GM12878 (cell line): ENCODE results near the gene EBPL. TPM values are rescaled to one million over a fixed set of nuclear protein-coding genes. Genes with fewer than 3 reads are reported as not detected.

ENCODE experiments used
- ASH2L ChIP-seq: fragments of 300-600, 200-600 bp; sonication (generic); IDR thresholded peaks from 2 replicates; pipeline ENCODE4 v1.6.1; 2017; ENCODE audit warnings: low read depth, mild to moderate bottlenecking, borderline replicate concordance
- BCL11A ChIP-seq: IDR thresholded peaks from 2 replicates; pipeline ENCODE4 v1.6.1; 2011; ENCODE audit warnings: low read depth, low read length
- CEBPZ ChIP-seq: fragments of 150-350 bp; IDR thresholded peaks from 2 replicates; pipeline ENCODE4 v1.6.1; 2016; ENCODE audit warnings: low read depth, low read length
- CREB1 ChIP-seq: IDR thresholded peaks from 2 replicates; pipeline ENCODE4 v1.6.1; 2012; ENCODE audit warnings: low read depth, mild to moderate bottlenecking, inconsistent platforms
- DPF2 ChIP-seq: fragments of 450-650 bp; IDR thresholded peaks from 2 replicates; pipeline ENCODE4 v1.6.1; 2017; ENCODE audit warnings: mild to moderate bottlenecking
- EED ChIP-seq: sonication (generic); IDR thresholded peaks from 2 replicates; pipeline ENCODE4 v1.6.1; 2016; ENCODE audit warnings: antibody characterized with exemption, low read depth
- EGR1 ChIP-seq, 2 experiments: IDR thresholded peaks; 1 replicate in 1 of 2; 2 replicates in 1 of 2; pipeline ENCODE4 v1.6.1; 2011 to 2012; ENCODE audit warnings: low read depth in 2 of 2, low read length in 2 of 2, borderline replicate concordance in 1 of 2, mild to moderate bottlenecking in 1 of 2, moderate library complexity in 1 of 2
- FOXM1 ChIP-seq: IDR thresholded peaks from 2 replicates; pipeline ENCODE4 v1.6.1; 2012; ENCODE audit warnings: low read depth, mild to moderate bottlenecking, inconsistent platforms, low read length, moderate library complexity
- GABPA ChIP-seq: IDR thresholded peaks from 2 replicates; pipeline ENCODE4 v1.6.1; 2014; ENCODE audit warnings: antibody characterized with exemption, low read depth, mild to moderate bottlenecking, inconsistent platforms
- IKZF1 ChIP-seq: fragments of 450-650 bp; conservative IDR thresholded peaks from 2 replicates; pipeline ENCODE4 v1.6.1; 2017; ENCODE audit warnings: antibody characterized with exemption, mild to moderate bottlenecking
- IRF4 ChIP-seq: IDR thresholded peaks from 2 replicates; pipeline ENCODE4 v1.6.1; 2011; ENCODE audit warnings: low read depth, low read length
- POLR2AphosphoS2 ChIP-seq: IDR thresholded peaks from 2 replicates; pipeline ENCODE4 v1.6.1; 2011; ENCODE audit warnings: low read depth, mild to moderate bottlenecking, low read length, improper control_type of control experiment, moderate library complexity
- POLR2AphosphoS5 ChIP-seq: IDR thresholded peaks from 2 replicates; pipeline ENCODE4 v1.6.1; 2011; ENCODE audit warnings: mild to moderate bottlenecking, low read length, inconsistent platforms
- POU2F2 ChIP-seq: IDR thresholded peaks from 3 replicates; pipeline ENCODE4 v1.6.1; 2011; ENCODE audit warnings: low read depth, mild to moderate bottlenecking, low read length, borderline replicate concordance
- RUNX3 ChIP-seq: IDR thresholded peaks from 2 replicates; pipeline ENCODE4 v1.6.1; 2012; ENCODE audit warnings: low read length, inconsistent platforms
- SRF ChIP-seq, 2 experiments: IDR thresholded peaks; 2 replicates each; pipeline ENCODE4 v1.6.1; 2011; ENCODE audit warnings: low read depth in 2 of 2, low read length in 2 of 2, mild to moderate bottlenecking in 1 of 2, moderate library complexity in 1 of 2
- TCF12 ChIP-seq: IDR thresholded peaks from 2 replicates; pipeline ENCODE4 v1.6.1; 2011; ENCODE audit warnings: low read depth, mild to moderate bottlenecking, low read length
- WRNIP1 ChIP-seq: IDR thresholded peaks from 2 replicates; pipeline ENCODE4 v1.6.1; 2011; ENCODE audit warnings: low read depth, low read length, improper control_type of control experiment, borderline replicate concordance
- YY1 ChIP-seq: IDR thresholded peaks from 2 replicates; pipeline ENCODE4 v1.6.1; 2011; ENCODE audit warnings: low read depth, mild to moderate bottlenecking, low read length
- ZNF217 ChIP-seq: fragments of 450-650 bp; IDR thresholded peaks from 2 replicates; pipeline ENCODE4 v1.6.1; 2017; ENCODE audit warnings: antibody characterized with exemption, mild to moderate bottlenecking
- polyA plus RNA-seq, 11 experiments: library from polyadenylated mRNA; depleted of rRNA in 4 of 11; unstranded in 6 of 11; stranded (reverse) in 5 of 11; fragments of >200 nt; fragmentation: Nextera tagmentation in 4 of 11; fragmentation: Illumina TruSeq in 1 of 11; extraction: Ambion mirVana in 4 of 11; extraction: Trizol in 1 of 11; gene quantifications; 1 replicate in 1 of 11; 2 replicates in 10 of 11; pipeline versions ENCODE4 v1.2.1 to v1.2.3, GENCODE V29; 2011 to 2016; ENCODE audit warnings: inconsistent platforms in 2 of 11, missing spikeins in 2 of 11, low read depth in 1 of 11
- total RNA-seq, 4 experiments: library from RNA; depleted of rRNA in 3 of 4; stranded (reverse); fragments of >200 nt in 3 of 4; fragmentation: Illumina TruSeq in 1 of 4; extraction: Trizol in 1 of 4; gene quantifications; 2 replicates each; pipeline versions ENCODE4 v1.2.1 to v1.2.3, GENCODE V29; 2013 to 2021
- TF ChIP-seq, protein P1 (sequence below): IDR thresholded peaks from 2 replicates; pipeline ENCODE4 v1.6.1; 2012; ENCODE audit warnings: mild to moderate bottlenecking, low read depth, low read length
- TF ChIP-seq, protein P2 (sequence below): fragments of 450-650 bp; IDR thresholded peaks from 2 replicates; pipeline ENCODE4 v1.6.1; 2017; ENCODE audit warnings: borderline replicate concordance

The EBPL gene
- total and polyA plus RNA-seq, 10 of the 15 experiments (the other 5 are each of a cell fraction or from before 2014, with no cell fraction given), result 6.2 to 72.8 (median 43.5) TPM

- TF ChIP-seq, protein P1, sequence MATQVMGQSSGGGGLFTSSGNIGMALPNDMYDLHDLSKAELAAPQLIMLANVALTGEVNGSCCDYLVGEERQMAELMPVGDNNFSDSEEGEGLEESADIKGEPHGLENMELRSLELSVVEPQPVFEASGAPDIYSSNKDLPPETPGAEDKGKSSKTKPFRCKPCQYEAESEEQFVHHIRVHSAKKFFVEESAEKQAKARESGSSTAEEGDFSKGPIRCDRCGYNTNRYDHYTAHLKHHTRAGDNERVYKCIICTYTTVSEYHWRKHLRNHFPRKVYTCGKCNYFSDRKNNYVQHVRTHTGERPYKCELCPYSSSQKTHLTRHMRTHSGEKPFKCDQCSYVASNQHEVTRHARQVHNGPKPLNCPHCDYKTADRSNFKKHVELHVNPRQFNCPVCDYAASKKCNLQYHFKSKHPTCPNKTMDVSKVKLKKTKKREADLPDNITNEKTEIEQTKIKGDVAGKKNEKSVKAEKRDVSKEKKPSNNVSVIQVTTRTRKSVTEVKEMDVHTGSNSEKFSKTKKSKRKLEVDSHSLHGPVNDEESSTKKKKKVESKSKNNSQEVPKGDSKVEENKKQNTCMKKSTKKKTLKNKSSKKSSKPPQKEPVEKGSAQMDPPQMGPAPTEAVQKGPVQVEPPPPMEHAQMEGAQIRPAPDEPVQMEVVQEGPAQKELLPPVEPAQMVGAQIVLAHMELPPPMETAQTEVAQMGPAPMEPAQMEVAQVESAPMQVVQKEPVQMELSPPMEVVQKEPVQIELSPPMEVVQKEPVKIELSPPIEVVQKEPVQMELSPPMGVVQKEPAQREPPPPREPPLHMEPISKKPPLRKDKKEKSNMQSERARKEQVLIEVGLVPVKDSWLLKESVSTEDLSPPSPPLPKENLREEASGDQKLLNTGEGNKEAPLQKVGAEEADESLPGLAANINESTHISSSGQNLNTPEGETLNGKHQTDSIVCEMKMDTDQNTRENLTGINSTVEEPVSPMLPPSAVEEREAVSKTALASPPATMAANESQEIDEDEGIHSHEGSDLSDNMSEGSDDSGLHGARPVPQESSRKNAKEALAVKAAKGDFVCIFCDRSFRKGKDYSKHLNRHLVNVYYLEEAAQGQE, result no peak
- peak; percentile 78 for TF ChIP-seq POLR2AphosphoS5
- 0 out of 2 replicates have a peak, but pooled peaks have one; percentile 18 for TF ChIP-seq GABPA
- 0 out of 4 replicates have a peak, but pooled peaks of 1 of the 2 experiments have one; percentile 8 for TF ChIP-seq SRF (IDR thresholded peaks at IDR 0.05; ENCODE audit: low read depth in 2 of 2, low read length in 2 of 2)
- no peak for TF ChIP-seq CEBPZ
- TF ChIP-seq ASH2L, result no peak
- TF ChIP-seq POU2F2, result peak; percentile 55; the same call in 1 of the 3 replicates
- TF ChIP-seq RUNX3, result 0 out of 2 replicates have a peak, but pooled peaks have one; percentile 8
- TF ChIP-seq YY1, result 0 out of 2 replicates have a peak, but pooled peaks have one; percentile 26
- no peak for TF ChIP-seq BCL11A
- TF ChIP-seq DPF2, result peak; percentile 23; the same call in 1 of the 2 replicates
- no peak for TF ChIP-seq FOXM1
- TF ChIP-seq CREB1, result 0 out of 2 replicates have a peak, but pooled peaks have one; percentile 14
- no peak for TF ChIP-seq WRNIP1
- 0 out of 2 replicates have a peak, but pooled peaks have one; percentile 31 for TF ChIP-seq POLR2AphosphoS2
- TF ChIP-seq TCF12, result 0 out of 2 replicates have a peak, but pooled peaks have one; percentile 25
- no peak for TF ChIP-seq ZNF217
- TF ChIP-seq IRF4, result 0 out of 2 replicates have a peak, but pooled peaks have one; percentile 14
- peak in 1 of 2 experiments; percentile 56; a peak in 1 of 3 replicates for TF ChIP-seq EGR1 (IDR thresholded peaks at IDR 0.05; ENCODE audit: borderline replicate concordance in 1 of 2, low read depth in 2 of 2, low read length in 2 of 2)
- peak; percentile 74; the same call in 1 of the 2 replicates for TF ChIP-seq IKZF1
- TF ChIP-seq, protein P2, sequence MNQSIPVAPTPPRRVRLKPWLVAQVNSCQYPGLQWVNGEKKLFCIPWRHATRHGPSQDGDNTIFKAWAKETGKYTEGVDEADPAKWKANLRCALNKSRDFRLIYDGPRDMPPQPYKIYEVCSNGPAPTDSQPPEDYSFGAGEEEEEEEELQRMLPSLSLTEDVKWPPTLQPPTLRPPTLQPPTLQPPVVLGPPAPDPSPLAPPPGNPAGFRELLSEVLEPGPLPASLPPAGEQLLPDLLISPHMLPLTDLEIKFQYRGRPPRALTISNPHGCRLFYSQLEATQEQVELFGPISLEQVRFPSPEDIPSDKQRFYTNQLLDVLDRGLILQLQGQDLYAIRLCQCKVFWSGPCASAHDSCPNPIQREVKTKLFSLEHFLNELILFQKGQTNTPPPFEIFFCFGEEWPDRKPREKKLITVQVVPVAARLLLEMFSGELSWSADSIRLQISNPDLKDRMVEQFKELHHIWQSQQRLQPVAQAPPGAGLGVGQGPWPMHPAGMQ, result no peak
- peak; percentile 58; the same call in 1 of the 2 replicates for TF ChIP-seq EED
These were observed 63.2 kb downstream of the EBPL start, which contains the start of gene ARL11 (continued) for GRCh38 chr13:49627831-49628652.
